Measurements from ENCODE around the gene UBTD2. TPM values are rescaled to one million over a fixed set of nuclear protein-coding genes. Genes with fewer than 3 reads are reported as not detected.

UBTD2 gene
- total and polyA plus RNA-seq, 2 donors (not counting 1 experiment from before 2014, with no cell fraction given): 24.9 to 29.8 TPM

GRCh38 chr5:172213126-172213525 is 70.4 kb downstream of the UBTD2 start:
- Histone ChIP-seq H3K36me3 (ENCODE audit: control insufficient read depth, insufficient read depth, low read length) (peaks cover 3% of the 10 kb centered on the region), H4K20me1 (ENCODE audit: control insufficient read depth, extremely low read depth, insufficient read depth, low read length) (no peaks in the 10 kb centered on the region), H3K9me3 (ENCODE audit: control insufficient read depth, insufficient read depth, low read depth, low read length) (no peaks in the 10 kb centered on the region), H3K9ac (ENCODE audit: insufficient read depth, low read length) (no peak overlapping the region), H3K27ac (ENCODE audit: insufficient read depth, low read length) (no peak overlapping the region), H2AFZ (ENCODE audit: low read length) (no peak overlapping the region), H3K27me3 (ENCODE audit: control insufficient read depth, insufficient read depth, low read length) (no peaks in the 10 kb centered on the region), H3K4me2 (ENCODE audit: extremely low read depth, insufficient read depth, low read length) (no peak overlapping the region), H3K79me2 (ENCODE audit: control insufficient read depth, insufficient read depth, low read length) (peaks cover 4% of the 10 kb centered on the region), H3K4me1 (ENCODE audit: control insufficient read depth, extremely low read depth, insufficient read depth, low read length) (no peaks in the 10 kb centered on the region), H3K4me3 (replicated peaks in 1 of 4; ENCODE audit: control extremely low read depth in 1 of 4, insufficient read depth in 1 of 4, low read depth in 3 of 4, low read length in 4 of 4) (no peak overlapping the region)
- DNase-seq (ENCODE audit: low read depth in 2 of 2): no peak
- TF ChIP-seq EZH2 (IDR thresholded peaks at IDR 0.05; ENCODE audit: low read length, missing control alignments) (no peak), CTCF (conservative IDR thresholded peaks at IDR 0.05 in 1 of 2, IDR thresholded peaks at IDR 0.05 in 1 of 2; ENCODE audit: low read depth in 1 of 2, low read length in 2 of 2) (no peak)

DNA sequence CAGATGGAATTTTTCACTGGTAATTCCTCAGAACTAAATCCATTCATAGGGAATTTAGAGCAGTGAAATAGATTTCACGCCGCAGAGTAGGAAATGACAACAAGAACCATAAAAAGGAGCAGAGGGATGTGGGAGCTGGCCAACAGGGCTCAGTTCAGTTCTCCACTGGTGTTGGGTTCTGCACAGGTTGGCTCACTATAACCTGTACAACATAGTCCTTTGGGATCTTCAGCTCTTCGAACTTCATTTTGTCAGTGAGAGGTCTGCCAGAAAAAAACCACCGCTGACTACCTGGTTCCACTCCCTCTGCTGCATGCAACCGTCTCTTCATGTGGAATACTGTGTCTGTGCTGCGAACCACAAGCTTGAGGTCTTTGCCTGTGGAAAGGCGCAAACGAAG is 71.9 kb downstream of the UBTD2 start:
- Histone ChIP-seq H3K27me3 (ENCODE audit: control insufficient read depth, insufficient read depth, low read length) (no peaks in the 10 kb centered on the region), H3K4me2 (ENCODE audit: extremely low read depth, insufficient read depth, low read length) (no peak overlapping the region), H3K79me2 (ENCODE audit: control insufficient read depth, insufficient read depth, low read length) (no peaks in the 10 kb centered on the region), H3K36me3 (ENCODE audit: control insufficient read depth, insufficient read depth, low read length) (peaks cover 3% of the 10 kb centered on the region), H2AFZ (ENCODE audit: low read length) (no peak overlapping the region), H3K4me1 (ENCODE audit: control insufficient read depth, extremely low read depth, insufficient read depth, low read length) (no peaks in the 10 kb centered on the region), H3K9ac (ENCODE audit: insufficient read depth, low read length) (no peak overlapping the region), H3K9me3 (ENCODE audit: control insufficient read depth, insufficient read depth, low read depth, low read length) (no peaks in the 10 kb centered on the region), H3K27ac (ENCODE audit: insufficient read depth, low read length) (no peak overlapping the region), H3K4me3 (replicated peaks in 1 of 4; ENCODE audit: control extremely low read depth in 1 of 4, insufficient read depth in 1 of 4, low read depth in 3 of 4, low read length in 4 of 4) (no peak overlapping the region), H4K20me1 (ENCODE audit: control insufficient read depth, extremely low read depth, insufficient read depth, low read length) (no peaks in the 10 kb centered on the region)
- no peak for DNase-seq (ENCODE audit: low read depth in 2 of 2)
- TF ChIP-seq CTCF (conservative IDR thresholded peaks at IDR 0.05 in 1 of 2, IDR thresholded peaks at IDR 0.05 in 1 of 2; ENCODE audit: low read depth in 1 of 2, low read length in 2 of 2) (no peak), EZH2 (IDR thresholded peaks at IDR 0.05; ENCODE audit: low read length, missing control alignments) (no peak)

GRCh38 chr5:172209714-172210113 is 73.8 kb downstream of the UBTD2 start:
- Histone ChIP-seq H3K4me3 (replicated peaks in 1 of 4; ENCODE audit: control extremely low read depth in 1 of 4, insufficient read depth in 1 of 4, low read depth in 3 of 4, low read length in 4 of 4) (no peak overlapping the region), H3K9me3 (ENCODE audit: control insufficient read depth, insufficient read depth, low read depth, low read length) (no peaks in the 10 kb centered on the region), H3K9ac (ENCODE audit: insufficient read depth, low read length) (no peak overlapping the region), H3K4me1 (ENCODE audit: control insufficient read depth, extremely low read depth, insufficient read depth, low read length) (no peaks in the 10 kb centered on the region), H3K4me2 (ENCODE audit: extremely low read depth, insufficient read depth, low read length) (no peak overlapping the region), H2AFZ (ENCODE audit: low read length) (no peak overlapping the region), H3K79me2 (ENCODE audit: control insufficient read depth, insufficient read depth, low read length) (no peaks in the 10 kb centered on the region), H4K20me1 (ENCODE audit: control insufficient read depth, extremely low read depth, insufficient read depth, low read length) (no peaks in the 10 kb centered on the region), H3K36me3 (ENCODE audit: control insufficient read depth, insufficient read depth, low read length) (peaks cover 3% of the 10 kb centered on the region), H3K27me3 (ENCODE audit: control insufficient read depth, insufficient read depth, low read length) (no peaks in the 10 kb centered on the region), H3K27ac (ENCODE audit: insufficient read depth, low read length) (no peak overlapping the region)
- TF ChIP-seq CTCF (conservative IDR thresholded peaks at IDR 0.05 in 1 of 2, IDR thresholded peaks at IDR 0.05 in 1 of 2; ENCODE audit: low read depth in 1 of 2, low read length in 2 of 2): no peak
- TF ChIP-seq EZH2 (IDR thresholded peaks at IDR 0.05; ENCODE audit: low read length, missing control alignments): no peak
- DNase-seq (ENCODE audit: low read depth in 2 of 2): no peak

All from fibroblast of lung (primary cell).